K562 (cell line): ENCODE measurements around the gene CHPF2. TPM values are rescaled to one million over a fixed set of nuclear protein-coding genes. Genes with fewer than 3 reads are reported as not detected.
A peak's percentile ranks its signal among the peaks of the same experiment; 100 is the strongest.

ENCODE experiments used
- ATAC-seq: fragments of 200-7000 bp; cut with Tn5 transposase; 3 replicates; pipeline ENCODE4 v1.9.1; 2020; ENCODE audit warnings: moderate library complexity
- BruUV-seq: library from RNA; stranded (reverse); fragments of 400-500 nt; replicated peaks from 2 replicates; lab custom pipeline; 2021; lab: Mats Ljungman, UMichigan
- CTCF ChIA-PET: fragments of 300-600 bp; formaldehyde crosslinking; extraction: SDS; loops from one replicate; lab custom pipeline; 2021; ENCODE audit warnings: low intra/inter-chr PET ratio; lab: Yijun Ruan, JAX
- POLR2A ChIA-PET: fragments of 300-600, 350-650 bp; sonication (Branson Sonifier 250); formaldehyde crosslinking; extraction: SDS; loops from one replicate; lab custom pipeline; 2021; ENCODE audit warnings: antibody characterized with exemption, inconsistent platforms; lab: Yijun Ruan, JAX
- DNase-seq, 4 experiments: peaks; one replicate each; pipeline versions ENCODE4 v3.0.0 to v3.0.0-alpha.2; 2011 to 2018; ENCODE audit warnings: low spot score in 3 of 4, mixed read lengths in 3 of 4; ENCODE audit errors: extremely low read depth in 1 of 4
- FAIRE-seq: peaks from 2 replicates; lab custom pipeline; 2011; peaks lifted over from hg19 to GRCh38; lab: Jason Lieb, UNC
- H2AFZ ChIP-seq: 2 replicates; pipeline ENCODE4 v1.6.0; 2011; ENCODE audit warnings: low read depth, low read length, control low read depth, inconsistent platforms
- H3K27ac ChIP-seq: fragments of 200-600 bp; 3 replicates; pipeline ENCODE4 v1.8.0; 2011; ENCODE audit warnings: low read depth, mild to moderate bottlenecking, control low read depth, inconsistent platforms, low read length, moderate library complexity, mixed read lengths; ENCODE audit errors: extremely low read depth
- H3K27me3 ChIP-seq, 2 experiments: fragments of 300-600 bp in 1 of 2; 2 replicates in 1 of 2; 3 replicates in 1 of 2; pipeline versions ENCODE4 v1.6.0 to v1.8.0; 2011; ENCODE audit warnings: inconsistent platforms in 2 of 2, low read length in 2 of 2, mild to moderate bottlenecking in 1 of 2, mixed read lengths in 1 of 2, moderate library complexity in 1 of 2; ENCODE audit not compliant: control insufficient read depth in 2 of 2, insufficient read depth in 2 of 2
- H3K36me3 ChIP-seq: fragments of 300-600 bp; 3 replicates; pipeline ENCODE4 v1.8.0; 2011; ENCODE audit warnings: mild to moderate bottlenecking, low read length, inconsistent platforms; ENCODE audit not compliant: control insufficient read depth, insufficient read depth
- H3K4me1 ChIP-seq, 2 experiments: fragments of 200-600 bp in 1 of 2; replicated peaks in 1 of 2; 2 replicates in 1 of 2; 3 replicates in 1 of 2; pipeline versions ENCODE4 v1.5.1 to v1.8.0; 2011; ENCODE audit warnings: inconsistent platforms in 2 of 2, low read length in 2 of 2, mild to moderate bottlenecking in 1 of 2, mixed read lengths in 1 of 2, moderate library complexity in 1 of 2; ENCODE audit not compliant: control insufficient read depth in 2 of 2, insufficient read depth in 2 of 2
- H3K4me2 ChIP-seq: 2 replicates; pipeline ENCODE4 v1.6.1; 2011; ENCODE audit warnings: low read length, control low read depth, inconsistent platforms, mixed read lengths; ENCODE audit not compliant: insufficient read depth
- H3K4me3 ChIP-seq: fragments of 200-600 bp; sonication (generic), shearing (Covaris generic); 2 replicates; pipeline ENCODE4 v1.5.1; 2016; ENCODE audit warnings: control low read depth, inconsistent platforms
- H3K79me2 ChIP-seq: fragments of 200-600 bp; 3 replicates; pipeline ENCODE4 v1.8.0; 2011; ENCODE audit warnings: low read length, inconsistent platforms; ENCODE audit not compliant: control insufficient read depth, insufficient read depth
- H3K9ac ChIP-seq, 2 experiments: 2 replicates each; pipeline versions ENCODE4 v1.6.0 to v1.6.1; 2011; ENCODE audit warnings: low read depth in 2 of 2, low read length in 2 of 2, control low read depth in 1 of 2, inconsistent platforms in 1 of 2, mild to moderate bottlenecking in 1 of 2, mixed read lengths in 1 of 2; ENCODE audit not compliant: insufficient read depth in 1 of 2
- H3K9me1 ChIP-seq: one replicate; pipeline ENCODE4 v1.6.0; 2011; ENCODE audit warnings: inconsistent platforms, mild to moderate bottlenecking, low read length, moderate library complexity; ENCODE audit not compliant: control insufficient read depth, insufficient read depth
- H3K9me3 ChIP-seq: replicated peaks from 2 replicates; pipeline ENCODE4 v1.5.1; 2011; ENCODE audit warnings: low read depth, low read length, inconsistent platforms; ENCODE audit not compliant: control insufficient read depth, insufficient read depth
- H4K20me1 ChIP-seq: replicated peaks from 2 replicates; pipeline ENCODE4 v1.6.1; 2011; ENCODE audit warnings: low read length, inconsistent platforms, mixed read lengths; ENCODE audit not compliant: control insufficient read depth, insufficient read depth
- BRD9 ChIP-seq: fragments of 450-650 bp; IDR thresholded peaks from 2 replicates; pipeline ENCODE4 v1.6.1; 2018; ENCODE audit warnings: low read depth; ENCODE audit not compliant: partially characterized antibody
- CREB1 ChIP-seq, 2 experiments: sonication (generic) in 1 of 2; formaldehyde crosslinking in 1 of 2; IDR thresholded peaks; 2 replicates each; pipeline versions ENCODE4 v1.6.1 to v1.8.0; 2012 to 2022; ENCODE audit warnings: inconsistent platforms in 1 of 2, mild to moderate bottlenecking in 1 of 2, missing genetic modification reagents in 1 of 2, moderate library complexity in 1 of 2
- DACH1 ChIP-seq: fragments of 450-650 bp; IDR thresholded peaks from 2 replicates; pipeline ENCODE4 v1.6.1; 2018; ENCODE audit not compliant: partially characterized antibody
- EP300 ChIP-seq: IDR thresholded peaks from 2 replicates; pipeline ENCODE4 v1.6.1; 2012; ENCODE audit warnings: low read length, improper control_type of control experiment
- ETS1 ChIP-seq: conservative IDR thresholded peaks from 2 replicates; pipeline ENCODE4 v1.6.1; 2011; ENCODE audit warnings: low read depth, mild to moderate bottlenecking, low read length; ENCODE audit not compliant: control insufficient read depth
- FOXJ3 ChIP-seq: sonication (generic); formaldehyde crosslinking; IDR thresholded peaks from 2 replicates; pipeline ENCODE4 v1.4.0; 2020; ENCODE audit warnings: mild to moderate bottlenecking, missing genetic modification reagents
- JUND ChIP-seq, 2 experiments: IDR thresholded peaks; 2 replicates in 1 of 2; 3 replicates in 1 of 2; pipeline ENCODE4 v1.6.1; 2011; ENCODE audit warnings: borderline replicate concordance in 2 of 2, low read depth in 2 of 2, low read length in 2 of 2, improper control_type of control experiment in 1 of 2, missing biosample characterization in 1 of 2, missing genetic modification characterization in 1 of 2, missing genetic modification reagents in 1 of 2
- KAT8 ChIP-seq: fragments of 450-650 bp; IDR thresholded peaks from 2 replicates; pipeline ENCODE4 v1.6.1; 2016; ENCODE audit warnings: low read depth, mild to moderate bottlenecking
- KLF1 ChIP-seq: fragments of 450-650 bp; IDR thresholded peaks from 2 replicates; pipeline ENCODE4 v1.6.1; 2016; ENCODE audit warnings: missing genetic modification characterization, missing compliant biosample characterization
- PRPF4 ChIP-seq: fragments of 200-400 bp; formaldehyde crosslinking; IDR thresholded peaks from one replicate; pipeline ENCODE4 v1.6.1; 2017; ENCODE audit warnings: low read length, low read depth, mild to moderate bottlenecking; ENCODE audit not compliant: insufficient read depth, poor library complexity, severe bottlenecking
- SAFB2 ChIP-seq: fragments of 200-400 bp; formaldehyde crosslinking; IDR thresholded peaks from 2 replicates; pipeline ENCODE4 v1.6.1; 2018; ENCODE audit warnings: borderline replicate concordance, low read length, low read depth, moderate library complexity; ENCODE audit not compliant: severe bottlenecking
- SRF ChIP-seq, 2 experiments: fragments of 250-450, 450-650 bp in 1 of 2; sonication (Bioruptor Pico) in 1 of 2; sonication (generic) in 1 of 2; formaldehyde crosslinking; IDR thresholded peaks; 2 replicates each; pipeline versions ENCODE4 v1.5.0 to v1.5.1; 2020 to 2022; ENCODE audit warnings: mild to moderate bottlenecking in 1 of 2, missing genetic modification reagents in 1 of 2
- STAT5A ChIP-seq: IDR thresholded peaks from 2 replicates; pipeline ENCODE4 v1.6.1; 2012; ENCODE audit warnings: low read length, inconsistent platforms, borderline replicate concordance
- TGIF2 ChIP-seq: sonication (generic); formaldehyde crosslinking; IDR thresholded peaks from 2 replicates; pipeline ENCODE4 v1.8.1; 2022; ENCODE audit warnings: mild to moderate bottlenecking, missing genetic modification reagents, moderate library complexity
- ZEB2 ChIP-seq: fragments of 450-650 bp; IDR thresholded peaks from 2 replicates; pipeline ENCODE4 v1.6.1; 2016
- ZNF77 ChIP-seq: fragments of 250-450 bp; sonication (Bioruptor Pico); IDR thresholded peaks from 2 replicates; pipeline ENCODE4 v1.5.0; 2020
- WGBS: fragments of 100-300 bp; shearing (Covaris generic); methylation state at CpG from one replicate; pipeline ENCODE4 v1.1.6; 2016; ENCODE audit warnings: low coverage, mixed read lengths; ENCODE audit not compliant: insufficient coverage; ENCODE audit errors: missing lambda C conversion rate; 5-methylcytosine and 5-hydroxymethylcytosine counted together
- in situ Hi-C: fragments of 300-500 bp; cut with MboI; formaldehyde crosslinking; loops from 4 replicates; pipeline ENCODE4 v1.15.0; 2018; ENCODE audit warnings: inconsistent platforms, mixed read lengths
- intact Hi-C: fragments of 100-400 bp; cut with micrococcal nuclease; formaldehyde crosslinking; loops from 2 replicates; pipeline ENCODE4 v1.14.2; 2022
- polyA plus RNA-seq, 8 experiments: library from polyadenylated mRNA; depleted of rRNA in 4 of 8; stranded (reverse) in 5 of 8; unstranded in 3 of 8; fragments of >200 nt; fragmentation: Nextera tagmentation in 2 of 8; fragmentation: Illumina TruSeq in 1 of 8; extraction: Ambion mirVana in 2 of 8; extraction: Trizol in 1 of 8; gene quantifications; 2 replicates each; pipeline versions ENCODE4 v1.2.1 to v1.2.3, GENCODE V29; 2011 to 2014; ENCODE audit warnings: inconsistent platforms in 1 of 8, missing spikeins in 1 of 8
- total RNA-seq, 7 experiments: library from RNA; depleted of rRNA in 6 of 7; stranded (reverse); fragments of >200 nt in 6 of 7; fragmentation: Illumina TruSeq in 2 of 7; extraction: Trizol in 2 of 7; gene quantifications; 2 replicates each; pipeline versions ENCODE4 v1.2.1 to v1.2.3, GENCODE V29; 2011 to 2021; ENCODE audit warnings: low replicate concordance in 1 of 7
- TF ChIP-seq, protein P1 (sequence below): IDR thresholded peaks from 3 replicates; pipeline ENCODE4 v1.6.1; 2011; ENCODE audit warnings: borderline replicate concordance, mild to moderate bottlenecking; ENCODE audit not compliant: insufficient read length, insufficient read depth
- TF ChIP-seq, protein P2 (sequence below): fragments of 250-450 bp; sonication (Bioruptor Pico); IDR thresholded peaks from 2 replicates; pipeline ENCODE4 v1.4.0; 2020; ENCODE audit warnings: borderline replicate concordance

CHPF2 gene
- total and polyA plus RNA-seq, 9 of the 15 experiments (the other 6 are each of a cell fraction or from before 2014, with no cell fraction given), result 0.08 to 32.8 (median 10.5) TPM

DNA sequence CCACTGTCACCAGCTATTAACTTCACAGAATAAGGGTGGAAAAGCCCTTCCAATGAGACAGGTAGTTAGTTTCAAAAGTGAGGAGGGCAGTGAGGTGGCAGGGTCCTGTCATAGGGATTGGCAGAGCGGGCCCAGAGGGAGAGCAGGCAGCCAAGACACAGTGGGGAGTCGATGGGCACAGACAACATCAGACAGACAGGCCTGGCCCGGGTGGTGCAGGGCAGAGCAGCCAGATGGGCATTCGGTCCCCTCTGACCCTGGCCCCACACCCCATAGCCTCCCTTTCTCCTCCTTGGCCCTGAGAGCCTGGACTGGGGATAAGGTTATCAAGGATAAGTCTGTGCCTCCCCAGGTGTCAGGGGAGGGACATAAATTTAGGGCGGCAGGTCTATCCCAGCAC, 47.6 kb downstream of the CHPF2 start:
- FAIRE-seq, result no peak
- ChIA-PET CTCF (no interaction called here), POLR2A (interaction anchor here (0.6 kb wide), 1 partner anchor 11 kb away, joined by 3 read pairs; no protein-coding TSS in a partner anchor)
- Histone ChIP-seq H3K9me3 (0 out of 2 replicates have a peak, but pooled peaks cover 2% of the 10 kb centered on the region), H3K9me1 (no peaks in the 10 kb centered on the region), H3K36me3 (no peaks in the 10 kb centered on the region), H3K4me2 (no peak overlapping the region), H3K27me3 (peaks cover 43 to 62% of the 10 kb centered on the region in 2 experiments), H3K9ac (peak overlapping the region in 1 of 2 experiments; percentile 36; a peak in 1 of 4 replicates), H3K4me1 (peaks cover 0 to 21% of the 10 kb centered on the region in 2 experiments; a peak in 3 of 5 replicates), H3K79me2 (no peaks in the 10 kb centered on the region), H2AFZ (no peak overlapping the region), H3K4me3 (no peak overlapping the region), H4K20me1 (0 out of 2 replicates have a peak, but pooled peaks cover 5% of the 10 kb centered on the region), H3K27ac (no peak overlapping the region)
- 0% methylated on average over 5 of the region's 5 CpGs for WGBS
- BruUV-seq, result no TSS peak
- ATAC-seq, result no peak
- intact Hi-C loops (no loop called here), in situ Hi-C loops (no loop called here)
- no peak for DNase-seq
- TF ChIP-seq EP300 (no peak), ZEB2 (no peak), SRF (CRISPR knock-in tag; IDR thresholded peaks at IDR 0.05) (no peak), CREB1 (IDR thresholded peaks at IDR 0.05) (no peak), CREB1 (CRISPR knock-in tag; IDR thresholded peaks at IDR 0.05) (no peak), BRD9 (no peak), DACH1 (no peak), KLF1 (tag) (no peak), ETS1 (no peak), TGIF2 (CRISPR knock-in tag) (no peak), PRPF4 (no peak), SAFB2 (no peak), STAT5A (no peak), JUND (IDR thresholded peaks at IDR 0.05; ENCODE audit: borderline replicate concordance, low read depth, low read length) (no peak), JUND (tag; IDR thresholded peaks at IDR 0.05; ENCODE audit: borderline replicate concordance, low read depth, low read length) (no peak), KAT8 (no peak), ZNF77 (CRISPR knock-in tag) (no peak), FOXJ3 (CRISPR knock-in tag) (no peak)
- TF ChIP-seq, protein P1, sequence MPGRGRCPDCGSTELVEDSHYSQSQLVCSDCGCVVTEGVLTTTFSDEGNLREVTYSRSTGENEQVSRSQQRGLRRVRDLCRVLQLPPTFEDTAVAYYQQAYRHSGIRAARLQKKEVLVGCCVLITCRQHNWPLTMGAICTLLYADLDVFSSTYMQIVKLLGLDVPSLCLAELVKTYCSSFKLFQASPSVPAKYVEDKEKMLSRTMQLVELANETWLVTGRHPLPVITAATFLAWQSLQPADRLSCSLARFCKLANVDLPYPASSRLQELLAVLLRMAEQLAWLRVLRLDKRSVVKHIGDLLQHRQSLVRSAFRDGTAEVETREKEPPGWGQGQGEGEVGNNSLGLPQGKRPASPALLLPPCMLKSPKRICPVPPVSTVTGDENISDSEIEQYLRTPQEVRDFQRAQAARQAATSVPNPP, result no peak
- TF ChIP-seq, protein P2, sequence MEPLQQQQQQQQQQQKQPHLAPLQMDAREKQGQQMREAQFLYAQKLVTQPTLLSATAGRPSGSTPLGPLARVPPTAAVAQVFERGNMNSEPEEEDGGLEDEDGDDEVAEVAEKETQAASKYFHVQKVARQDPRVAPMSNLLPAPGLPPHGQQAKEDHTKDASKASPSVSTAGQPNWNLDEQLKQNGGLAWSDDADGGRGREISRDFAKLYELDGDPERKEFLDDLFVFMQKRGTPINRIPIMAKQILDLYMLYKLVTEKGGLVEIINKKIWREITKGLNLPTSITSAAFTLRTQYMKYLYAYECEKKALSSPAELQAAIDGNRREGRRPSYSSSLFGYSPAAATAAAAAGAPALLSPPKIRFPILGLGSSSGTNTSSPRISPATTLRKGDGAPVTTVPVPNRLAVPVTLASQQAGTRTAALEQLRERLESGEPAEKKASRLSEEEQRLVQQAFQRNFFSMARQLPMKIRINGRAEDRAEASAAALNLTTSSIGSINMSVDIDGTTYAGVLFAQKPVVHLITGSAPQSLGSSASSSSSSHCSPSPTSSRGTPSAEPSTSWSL (CRISPR knock-in tag), result no peak
